Ramos (cell line): Measurements from ENCODE around the gene DDX53.

ENCODE experiments used
- in situ Hi-C: fragments of 300-500 bp; cut with MboI; formaldehyde crosslinking; loops from one replicate; pipeline ENCODE4 v1.14.3; 2022; ENCODE audit warnings: low sequenced_read_pairs; ENCODE audit not compliant: unreplicated experiment

Gene DDX53

GRCh38 chrX:22999696-23000223 lies at the start of gene DDX53:
TSS of gene DDX53 (plus strand) at chrX:22999960. CDS start at chrX:23000058, 98 bp downstream.
- in situ Hi-C loops = no loop called here

- in situ Hi-C loops = no loop called here
Observed at GRCh38 chrX:22950269-22951266, 49.2 kb upstream of the DDX53 start.

GRCh38 chrX:22952010-22952409 lies 47.8 kb upstream of the DDX53 start:
- in situ Hi-C loops = no loop called here

GRCh38 chrX:22958250-22958649 lies 41.5 kb upstream of the DDX53 start:
- in situ Hi-C loops = no loop called here

GRCh38 chrX:22959204-22959920 lies 40.4 kb upstream of the DDX53 start:
- in situ Hi-C loops = no loop called here

- in situ Hi-C loops = no loop called here
Observed at GRCh38 chrX:22963196-22963595, 36.6 kb upstream of the DDX53 start.

GRCh38 chrX:22968494-22968893 lies 31.3 kb upstream of the DDX53 start:
- in situ Hi-C loops = no loop called here

- in situ Hi-C loops = no loop called here
Observed at GRCh38 chrX:22969411-22969810, 30.3 kb upstream of the DDX53 start.

GRCh38 chrX:22970861-22971260 lies 28.9 kb upstream of the DDX53 start:
- in situ Hi-C loops = no loop called here

GRCh38 chrX:22974616-22975015 lies 25.1 kb upstream of the DDX53 start:
- in situ Hi-C loops = no loop called here

GRCh38 chrX:22975786-22976185 lies 24.0 kb upstream of the DDX53 start:
- in situ Hi-C loops = no loop called here

GRCh38 chrX:22985958-22986357 lies 13.8 kb upstream of the DDX53 start:
- in situ Hi-C loops = no loop called here

- in situ Hi-C loops = no loop called here
Observed at GRCh38 chrX:22987452-22987851, 12.3 kb upstream of the DDX53 start.

- in situ Hi-C loops = no loop called here
Observed at GRCh38 chrX:23003116-23003515, 3.4 kb downstream of the DDX53 start.

- in situ Hi-C loops = no loop called here
Observed at GRCh38 chrX:23008431-23009099, 8.8 kb downstream of the DDX53 start.

- in situ Hi-C loops = no loop called here
Observed at GRCh38 chrX:23012162-23012561, 12.4 kb downstream of the DDX53 start.

- in situ Hi-C loops = no loop called here
Observed at GRCh38 chrX:23012636-23013035, 12.9 kb downstream of the DDX53 start.

GRCh38 chrX:23013366-23013765 lies 13.6 kb downstream of the DDX53 start:
- in situ Hi-C loops = no loop called here

GRCh38 chrX:23031600-23031999 lies 31.8 kb downstream of the DDX53 start:
- in situ Hi-C loops = no loop called here

GRCh38 chrX:23035493-23035892 lies 35.7 kb downstream of the DDX53 start:
- in situ Hi-C loops = no loop called here
